Thoracic aorta (tissue), 2 donors: Measurements from ENCODE around the gene PPP2R5C. TPM values are rescaled to one million over a fixed set of nuclear protein-coding genes. Genes with fewer than 3 reads are reported as not detected.

ENCODE experiments used
- ATAC-seq: fragments of 150-250 bp; one replicate; pipeline ENCODE4 v1.8.0; 2017; ENCODE audit warnings: low read depth; ENCODE audit not compliant: insufficient number of reproducible peaks, low FRiP score
- DNase-seq: peaks from one replicate; pipeline ENCODE4 v3.0.0-alpha.2; 2020; ENCODE audit warnings: low spot score
- H3K27ac ChIP-seq, 2 donors: fragments of 200-600 bp; sonication (generic); 1 replicate in 1 of 2; 2 replicates in 1 of 2; pipeline ENCODE4 v1.5.1; 2016; ENCODE audit warnings: mild to moderate bottlenecking in 2 of 2, moderate library complexity in 2 of 2
- H3K27me3 ChIP-seq: fragments of 200-600 bp; sonication (generic); replicated peaks from 2 replicates; pipeline ENCODE4 v1.6.0; 2016; ENCODE audit warnings: mild to moderate bottlenecking; ENCODE audit not compliant: insufficient read depth
- H3K36me3 ChIP-seq: fragments of 200-600 bp; sonication (generic); one replicate; pipeline ENCODE4 v1.5.1; 2016
- H3K4me1 ChIP-seq, 2 donors: fragments of 200-600 bp; sonication (generic); 1 replicate in 1 of 2; 2 replicates in 1 of 2; pipeline versions ENCODE4 v1.5.1 to v1.6.0; 2016; ENCODE audit warnings: low read depth in 2 of 2, mild to moderate bottlenecking in 1 of 2; ENCODE audit not compliant: control insufficient read depth in 1 of 2
- H3K4me3 ChIP-seq: fragments of 200-600 bp; sonication (generic); 2 replicates; pipeline ENCODE4 v1.5.1; 2016; ENCODE audit warnings: mild to moderate bottlenecking
- H3K9me3 ChIP-seq: fragments of 200-600 bp; sonication (generic); 2 replicates; pipeline ENCODE4 v1.5.1; 2016
- CTCF ChIP-seq: fragments of 200-600 bp; sonication (generic); IDR thresholded peaks from one replicate; pipeline ENCODE4 v1.5.1; 2019; ENCODE audit warnings: antibody characterized with exemption
- total RNA-seq, 2 donors: library from RNA; depleted of rRNA; stranded (reverse); fragments of >200 nt; gene quantifications; one replicate each; pipeline versions ENCODE4 v1.1.0 to v1.2.3, GENCODE V29; 2016

PPP2R5C gene
- total RNA-seq, 2 donors from 2014 or later, result 97.2 to 341 TPM

DNA sequence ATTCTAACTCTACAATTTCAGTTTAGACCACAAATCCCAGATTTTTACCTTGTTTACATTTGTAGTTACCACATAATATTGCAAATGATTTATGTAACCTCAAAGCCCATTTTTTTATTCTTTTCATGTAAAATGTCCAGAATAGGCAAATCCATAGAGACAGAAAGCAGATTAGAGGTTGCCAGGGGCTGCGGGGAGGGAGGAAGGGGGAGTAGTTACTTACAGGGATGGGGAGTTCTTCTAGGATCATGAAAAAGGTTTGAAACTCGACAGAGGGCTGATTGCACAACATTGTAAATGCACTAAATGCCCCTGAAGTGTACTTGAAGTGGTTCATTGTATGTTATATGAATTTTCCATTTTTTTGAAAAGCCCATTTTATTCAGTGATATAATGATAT is 66.5 kb downstream of the PPP2R5C start:
- no peak for DNase-seq
- Histone ChIP-seq H3K27me3 (no peaks in the 10 kb centered on the region), H3K27ac (no peak overlapping the region), H3K9me3 (no peaks in the 10 kb centered on the region), H3K36me3 (no peaks in the 10 kb centered on the region), H3K4me1 (peaks cover 15 to 32% of the 10 kb centered on the region in 2 donors), H3K4me3 (no peak overlapping the region)
- ATAC-seq, result no peak
- no peak for TF ChIP-seq CTCF

GRCh38 chr14:101830271-101830670 is 68.8 kb downstream of the PPP2R5C start:
- DNase-seq (no peak), ATAC-seq (no peak)
- no peak overlapping the region for H3K27ac ChIP-seq
- TF ChIP-seq CTCF, result no peak
- H3K27me3 ChIP-seq, result no peaks in the 10 kb centered on the region
- no peaks in the 10 kb centered on the region for H3K9me3 ChIP-seq
- H3K4me3 ChIP-seq, result no peak overlapping the region
- H3K36me3 ChIP-seq, result no peaks in the 10 kb centered on the region
- H3K4me1 ChIP-seq, result peaks cover 3 to 30% of the 10 kb centered on the region in 2 donors

DNA sequence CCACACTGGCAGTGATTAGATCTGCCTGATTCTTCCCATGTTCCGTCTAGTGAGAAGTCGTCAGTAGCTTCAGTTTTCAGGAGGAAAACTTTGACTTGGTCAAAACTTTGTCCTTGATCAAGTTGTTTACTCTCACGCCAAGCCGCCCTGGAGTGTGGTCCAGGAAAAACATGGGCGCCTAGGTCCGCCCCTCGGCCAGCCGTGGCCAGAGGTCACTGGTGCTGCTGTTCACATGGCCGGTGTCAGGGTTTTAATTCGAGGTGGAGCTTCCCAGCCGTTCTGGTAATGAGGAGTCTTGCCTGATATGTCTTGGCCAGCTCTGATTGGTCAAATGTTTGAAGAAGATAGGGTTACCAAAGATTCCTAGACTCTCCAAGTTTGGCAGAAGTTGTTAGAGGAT is 71.5 kb downstream of the PPP2R5C start:
- Histone ChIP-seq H3K9me3 (no peaks in the 10 kb centered on the region), H3K36me3 (no peaks in the 10 kb centered on the region), H3K4me1 (peaks cover 17 to 45% of the 10 kb centered on the region in 2 donors), H3K4me3 (no peak overlapping the region), H3K27me3 (no peaks in the 10 kb centered on the region), H3K27ac (no peak overlapping the region)
- ATAC-seq (no peak), DNase-seq (no peak)
- no peak for TF ChIP-seq CTCF

DNA sequence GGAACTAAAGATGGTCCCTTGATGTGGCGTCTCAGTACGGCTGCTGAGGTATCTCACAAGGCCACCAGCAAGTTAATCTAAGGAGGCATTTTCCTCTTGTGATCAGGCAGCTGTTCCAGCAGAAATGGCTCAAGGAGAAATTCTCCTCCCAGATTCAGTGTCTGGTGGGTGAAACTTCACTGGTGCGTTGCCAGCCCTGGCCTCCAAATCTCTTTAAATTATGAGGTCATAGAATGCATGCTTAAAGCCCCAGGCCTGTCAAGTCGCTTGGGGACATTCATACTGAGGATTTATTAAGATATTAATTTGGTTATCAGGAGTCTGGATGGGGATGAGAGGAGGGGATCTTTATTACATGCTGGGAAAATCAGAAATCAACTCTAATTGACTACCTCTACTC is 72.9 kb downstream of the PPP2R5C start:
- ATAC-seq (no peak), DNase-seq (no peak)
- Histone ChIP-seq H3K27ac (no peak overlapping the region), H3K36me3 (no peaks in the 10 kb centered on the region), H3K9me3 (no peaks in the 10 kb centered on the region), H3K4me1 (peaks cover 17 to 39% of the 10 kb centered on the region in 2 donors), H3K4me3 (no peak overlapping the region), H3K27me3 (no peaks in the 10 kb centered on the region)
- no peak for TF ChIP-seq CTCF

DNA sequence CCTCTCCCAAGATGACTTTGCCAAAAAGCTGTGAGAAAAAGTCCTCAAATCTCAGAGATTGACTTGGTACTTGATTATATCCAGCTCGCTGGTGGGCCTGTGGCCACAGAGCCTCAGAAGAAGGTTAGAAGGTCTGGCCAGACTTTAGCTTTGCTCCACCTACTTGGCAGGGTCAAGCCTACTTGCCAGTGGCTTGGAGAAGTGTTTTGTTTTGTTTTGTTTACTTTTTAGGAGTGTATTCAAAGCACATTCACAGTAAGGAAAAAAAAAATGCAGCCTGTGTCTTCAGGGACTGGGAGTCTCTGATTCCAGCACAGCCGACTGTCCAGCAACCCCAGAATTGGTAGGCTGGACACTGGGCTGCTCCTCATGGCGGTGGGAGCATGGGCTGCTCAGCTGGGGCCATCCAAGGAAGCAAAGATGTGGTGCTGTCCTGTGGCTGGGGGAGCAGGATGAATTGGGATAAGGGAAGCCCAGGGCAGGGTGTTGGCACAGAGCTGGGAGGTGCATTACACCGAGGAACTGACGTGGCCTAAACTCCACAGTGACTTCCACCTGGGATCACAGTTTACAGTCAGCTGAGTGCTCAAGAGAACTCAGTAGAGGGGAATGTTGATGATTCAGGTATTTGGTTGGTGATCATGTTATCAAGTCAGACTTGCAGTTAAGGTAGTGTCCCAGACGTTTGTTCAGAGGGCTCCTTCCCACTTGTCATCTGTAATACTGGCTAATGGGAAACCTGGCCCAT is 73.5 kb downstream of the PPP2R5C start:
- Histone ChIP-seq H3K27me3 (no peaks in the 10 kb centered on the region), H3K4me3 (no peak overlapping the region), H3K36me3 (no peaks in the 10 kb centered on the region), H3K27ac (no peak overlapping the region), H3K4me1 (peaks cover 17 to 39% of the 10 kb centered on the region in 2 donors), H3K9me3 (no peaks in the 10 kb centered on the region)
- ATAC-seq, result no peak
- TF ChIP-seq CTCF, result no peak
- DNase-seq, result no peak
